Stimulated activated naive CD8-positive, alpha-beta T cell treated with anti-CD3 and anti-CD28 coated beads, Interleukin-15, Interleukin-2, amounts not matched to agents 100 ng/mL and 50 ng/mL, for 24 hours (primary cell): ENCODE data around the gene KDM2B.

Source experiments
- H3K27ac Mint-ChIP-seq: one replicate; pipeline ENCODE4 v1.8.0; 2021; ENCODE audit warnings: mild to moderate bottlenecking, mixed read lengths
- H3K27me3 Mint-ChIP-seq: one replicate; pipeline ENCODE4 v1.8.0; 2021; ENCODE audit warnings: mixed read lengths
- H3K36me3 Mint-ChIP-seq: one replicate; pipeline ENCODE4 v1.8.0; 2021; ENCODE audit warnings: low read depth, mixed read lengths
- H3K4me1 Mint-ChIP-seq: one replicate; pipeline ENCODE4 v1.8.0; 2021; ENCODE audit warnings: low read depth, mixed read lengths
- H3K4me3 Mint-ChIP-seq: one replicate; pipeline ENCODE4 v1.8.0; 2021; ENCODE audit warnings: mild to moderate bottlenecking, mixed read lengths
- H3K9me3 Mint-ChIP-seq: one replicate; pipeline ENCODE4 v1.8.0; 2021; ENCODE audit warnings: mixed read lengths

Gene KDM2B

GRCh38 chr12:121580959-121581685, at the start of gene KDM2B:
TSS of gene KDM2B (minus strand) at chr12:121581023. CDS start at chr12:121580911, 112 bp downstream.
- no peaks in the 10 kb centered on the region for H3K9me3 Mint-ChIP-seq

DNA sequence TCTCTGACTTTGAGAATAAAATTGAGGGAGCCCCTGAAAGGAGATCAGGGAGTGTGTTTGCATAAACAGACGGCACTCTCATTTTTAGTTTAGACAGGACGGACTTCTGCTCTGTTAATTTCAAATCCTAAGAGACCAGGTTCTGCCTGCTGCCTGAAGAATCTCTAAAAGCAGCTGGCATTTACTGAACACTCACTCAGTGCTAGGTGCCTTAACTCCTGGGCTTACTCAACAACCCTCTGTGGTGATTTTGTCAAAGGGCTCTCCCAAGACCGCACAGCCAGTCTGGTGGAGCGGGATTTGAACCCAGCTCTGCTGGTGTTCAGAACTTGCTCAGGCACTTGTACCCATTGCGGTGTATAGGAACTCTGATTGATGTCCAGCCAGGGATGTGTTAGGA, 47.7 kb upstream of the KDM2B start:
- no peaks in the 10 kb centered on the region for H3K27me3 Mint-ChIP-seq

More at GRCh38 chr12:121580959-121581685, at the start of gene KDM2B:
- H3K4me3 Mint-ChIP-seq, result peak within 1 kb of the TSS; percentile 85
- no peaks in the 10 kb centered on the region for H3K27me3 Mint-ChIP-seq
- H3K4me1 Mint-ChIP-seq, result peaks cover 36% of the 10 kb centered on the region
- peak within 1 kb of the TSS; percentile 87 for H3K27ac Mint-ChIP-seq
- H3K36me3 Mint-ChIP-seq, result no peaks in the 10 kb centered on the region

GRCh38 chr12:121628037-121628436, 47.2 kb upstream of the KDM2B start:
- Mint-ChIP-seq H3K4me1 (peaks cover 73% of the 10 kb centered on the region), H3K36me3 (peaks cover 26% of the 10 kb centered on the region), H3K27me3 (no peaks in the 10 kb centered on the region), H3K27ac (peak overlapping the region; percentile 99), H3K9me3 (no peaks in the 10 kb centered on the region), H3K4me3 (peak overlapping the region; percentile 93)

More for the DNA sequence above, 47.7 kb upstream of the KDM2B start:
- H3K4me1 Mint-ChIP-seq, result peaks cover 75% of the 10 kb centered on the region
- peak overlapping the region; percentile 93 for H3K4me3 Mint-ChIP-seq
- peaks cover 26% of the 10 kb centered on the region for H3K36me3 Mint-ChIP-seq
- H3K9me3 Mint-ChIP-seq, result no peaks in the 10 kb centered on the region
- H3K27ac Mint-ChIP-seq, result peak overlapping the region; percentile 99

GRCh38 chr12:121626853-121627640, 46.2 kb upstream of the KDM2B start:
- Mint-ChIP-seq H3K4me3 (peak overlapping the region; percentile 93), H3K27ac (peak overlapping the region; percentile 99), H3K9me3 (no peaks in the 10 kb centered on the region), H3K4me1 (peaks cover 64% of the 10 kb centered on the region), H3K36me3 (peaks cover 25% of the 10 kb centered on the region), H3K27me3 (no peaks in the 10 kb centered on the region)

- H3K9me3 Mint-ChIP-seq, result no peaks in the 10 kb centered on the region
- peaks cover 20% of the 10 kb centered on the region for H3K36me3 Mint-ChIP-seq
- peaks cover 56% of the 10 kb centered on the region for H3K4me1 Mint-ChIP-seq
- H3K27ac Mint-ChIP-seq, result peak within 1 kb of the TSS; percentile 99
- H3K27me3 Mint-ChIP-seq, result no peaks in the 10 kb centered on the region
- H3K4me3 Mint-ChIP-seq, result peak within 1 kb of the TSS; percentile 93
Measured at GRCh38 chr12:121626087-121626852, 45.4 kb upstream of the KDM2B start, which contains the start of gene ORAI1. TSS of gene ORAI1 (plus strand) at chr12:121626530.

DNA sequence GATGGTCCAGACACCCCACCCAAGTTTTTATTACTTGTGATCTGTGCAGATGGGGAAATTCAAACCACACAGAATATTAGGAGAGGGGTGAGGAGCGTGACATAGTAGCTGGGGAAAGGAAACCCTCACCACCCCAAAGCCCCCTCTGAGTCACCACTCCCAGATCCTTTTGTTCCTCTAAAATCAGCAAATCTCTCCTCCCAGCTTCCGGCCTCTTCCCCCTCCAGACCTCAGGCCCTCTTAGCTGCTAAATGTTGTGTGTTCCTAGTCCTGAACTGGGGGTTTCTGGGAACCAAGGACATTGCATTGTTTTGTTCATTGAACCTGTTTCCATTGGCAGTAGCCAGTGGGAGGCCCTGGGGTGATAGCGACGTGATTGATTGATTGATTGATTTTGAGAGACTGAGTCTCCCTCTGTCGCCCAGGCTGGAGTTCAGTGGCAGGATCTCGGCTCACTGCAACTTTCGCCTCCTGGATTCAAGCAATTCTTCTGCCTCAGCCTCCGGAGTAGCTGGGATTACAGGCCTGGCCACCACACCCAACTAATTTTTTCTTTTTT, 39.6 kb upstream of the KDM2B start:
- Mint-ChIP-seq H3K27ac (no peak overlapping the region), H3K36me3 (no peaks in the 10 kb centered on the region), H3K27me3 (no peaks in the 10 kb centered on the region), H3K9me3 (no peaks in the 10 kb centered on the region), H3K4me1 (peaks cover 16% of the 10 kb centered on the region), H3K4me3 (no peak overlapping the region)

DNA sequence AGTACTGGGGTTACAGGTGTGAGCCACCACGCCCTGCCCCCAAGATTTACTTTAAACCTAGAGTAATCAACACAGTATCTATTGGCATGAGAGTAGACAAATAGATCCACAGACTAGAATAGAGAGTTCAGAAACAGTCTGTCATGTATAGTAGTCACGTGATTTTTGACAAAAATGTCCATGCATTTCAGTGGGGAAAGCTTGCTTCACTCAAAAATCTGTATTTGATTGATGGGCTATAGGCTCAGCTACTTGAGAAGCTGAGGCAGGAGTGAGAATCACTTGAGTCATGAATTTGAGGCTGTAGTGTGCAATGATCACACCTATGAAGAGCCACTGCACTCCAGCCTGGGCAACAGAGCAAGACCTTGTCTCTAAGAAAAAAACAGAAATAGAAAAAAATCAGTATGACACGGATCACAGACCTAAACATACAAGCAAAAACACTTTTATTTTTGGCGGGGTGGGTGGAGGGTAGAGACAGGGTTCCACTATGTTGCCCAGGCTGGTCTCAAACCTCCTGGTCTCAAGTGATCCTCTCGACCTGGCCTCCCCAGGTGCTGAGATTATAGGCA, 37.9 kb upstream of the KDM2B start:
- no peaks in the 10 kb centered on the region for H3K36me3 Mint-ChIP-seq
- no peak overlapping the region for H3K4me3 Mint-ChIP-seq
- peak overlapping the region; percentile 23 for H3K27ac Mint-ChIP-seq
- peaks cover 17% of the 10 kb centered on the region for H3K4me1 Mint-ChIP-seq
- H3K27me3 Mint-ChIP-seq, result no peaks in the 10 kb centered on the region
- H3K9me3 Mint-ChIP-seq, result no peaks in the 10 kb centered on the region

DNA sequence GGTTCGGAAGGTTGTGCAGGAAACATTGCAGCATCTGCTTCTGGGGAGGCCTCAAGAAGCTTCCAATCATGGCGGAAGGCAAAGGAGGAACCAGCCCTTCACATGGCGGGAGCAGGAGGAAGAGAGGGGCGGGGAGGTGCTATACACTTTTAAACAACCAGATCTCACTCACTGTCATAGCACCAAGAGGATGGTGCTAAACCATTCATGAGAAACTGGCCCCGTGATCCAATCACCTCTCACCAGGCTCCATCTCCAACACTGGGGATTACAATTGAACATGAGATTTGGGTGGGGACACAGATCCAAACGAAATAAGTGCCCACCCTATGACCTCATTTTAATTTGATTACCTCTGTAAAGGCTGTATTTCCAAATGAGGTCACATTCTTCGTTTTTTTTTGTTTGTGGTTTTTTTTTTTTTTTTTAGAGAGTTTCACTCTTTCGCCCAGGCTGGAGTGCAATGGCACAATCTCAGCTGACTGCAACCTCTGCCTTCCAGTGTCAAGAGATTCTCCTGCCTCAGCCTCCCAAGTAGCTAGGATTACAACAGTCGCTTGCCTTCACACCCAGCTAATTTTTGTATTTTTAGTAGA, 34.1 kb upstream of the KDM2B start:
- Mint-ChIP-seq H3K4me1 (peaks cover 14% of the 10 kb centered on the region), H3K27me3 (no peaks in the 10 kb centered on the region), H3K4me3 (no peak overlapping the region), H3K36me3 (no peaks in the 10 kb centered on the region), H3K27ac (no peak overlapping the region), H3K9me3 (no peaks in the 10 kb centered on the region)

DNA sequence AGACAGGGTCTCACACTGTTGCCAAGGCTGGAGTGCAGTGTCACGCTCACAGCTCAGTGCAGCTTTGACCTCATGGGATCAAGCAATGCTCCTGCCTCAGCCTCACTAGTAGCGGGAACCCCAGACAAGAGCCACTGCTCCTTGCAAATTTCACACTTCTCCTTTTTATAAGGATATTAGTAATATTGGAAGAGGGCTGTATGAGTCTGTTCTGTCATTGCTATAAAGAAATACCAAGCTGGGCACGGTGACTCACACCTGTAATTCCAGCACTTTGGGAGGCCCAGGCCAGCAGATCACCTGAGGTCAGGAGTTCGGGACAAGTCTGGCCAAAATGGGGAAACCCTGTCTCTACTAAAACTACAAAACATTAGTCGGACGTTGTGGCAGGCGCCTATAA, 32.6 kb upstream of the KDM2B start:
- H3K9me3 Mint-ChIP-seq, result no peaks in the 10 kb centered on the region

DNA sequence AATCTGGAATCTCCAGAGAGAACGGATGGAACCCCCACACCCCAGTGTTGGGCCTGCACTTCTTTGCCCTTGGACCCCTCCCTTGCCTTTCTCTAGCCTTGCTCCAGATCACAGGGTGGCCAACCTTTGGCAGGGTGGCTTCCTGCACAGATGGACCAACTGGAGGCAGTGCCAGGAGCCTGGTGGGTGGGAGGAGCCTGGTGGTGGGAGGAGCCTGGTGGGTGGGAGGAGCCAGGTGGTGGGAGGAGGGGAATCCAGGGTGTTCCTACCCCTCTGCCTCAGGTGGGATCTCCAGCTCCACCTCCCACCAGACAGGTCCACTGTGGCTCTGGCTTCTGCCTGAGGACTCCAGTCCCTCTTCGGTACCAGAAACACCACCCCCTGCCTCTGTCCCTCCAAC, 30.5 kb upstream of the KDM2B start:
- no peaks in the 10 kb centered on the region for H3K27me3 Mint-ChIP-seq
- no peak overlapping the region for H3K4me3 Mint-ChIP-seq
- no peak overlapping the region for H3K27ac Mint-ChIP-seq
- H3K36me3 Mint-ChIP-seq, result no peaks in the 10 kb centered on the region
- H3K4me1 Mint-ChIP-seq, result peaks cover 8% of the 10 kb centered on the region
- no peaks in the 10 kb centered on the region for H3K9me3 Mint-ChIP-seq

More for the DNA sequence above, 32.6 kb upstream of the KDM2B start:
- no peak overlapping the region for H3K27ac Mint-ChIP-seq
- H3K4me3 Mint-ChIP-seq, result no peak overlapping the region
- H3K4me1 Mint-ChIP-seq, result peaks cover 9% of the 10 kb centered on the region
- no peaks in the 10 kb centered on the region for H3K36me3 Mint-ChIP-seq
- H3K27me3 Mint-ChIP-seq, result no peaks in the 10 kb centered on the region

- peaks cover 8% of the 10 kb centered on the region for H3K4me1 Mint-ChIP-seq
- H3K9me3 Mint-ChIP-seq, result no peaks in the 10 kb centered on the region
- H3K27me3 Mint-ChIP-seq, result no peaks in the 10 kb centered on the region
- no peak overlapping the region for H3K4me3 Mint-ChIP-seq
- no peak overlapping the region for H3K27ac Mint-ChIP-seq
- H3K36me3 Mint-ChIP-seq, result no peaks in the 10 kb centered on the region
Measured at GRCh38 chr12:121610239-121611149, 29.7 kb upstream of the KDM2B start.

- H3K36me3 Mint-ChIP-seq, result no peaks in the 10 kb centered on the region
- H3K27ac Mint-ChIP-seq, result no peak overlapping the region
- H3K4me1 Mint-ChIP-seq, result no peaks in the 10 kb centered on the region
- H3K27me3 Mint-ChIP-seq, result no peaks in the 10 kb centered on the region
- H3K4me3 Mint-ChIP-seq, result no peak overlapping the region
- H3K9me3 Mint-ChIP-seq, result no peaks in the 10 kb centered on the region
Measured at GRCh38 chr12:121608301-121608700, 27.5 kb upstream of the KDM2B start.

GRCh38 chr12:121603581-121603980, 22.8 kb upstream of the KDM2B start:
- Mint-ChIP-seq H3K4me3 (no peak overlapping the region), H3K4me1 (no peaks in the 10 kb centered on the region), H3K36me3 (no peaks in the 10 kb centered on the region), H3K27me3 (no peaks in the 10 kb centered on the region), H3K27ac (no peak overlapping the region), H3K9me3 (no peaks in the 10 kb centered on the region)
